ENCODE data around the gene SUN3.

DNA sequence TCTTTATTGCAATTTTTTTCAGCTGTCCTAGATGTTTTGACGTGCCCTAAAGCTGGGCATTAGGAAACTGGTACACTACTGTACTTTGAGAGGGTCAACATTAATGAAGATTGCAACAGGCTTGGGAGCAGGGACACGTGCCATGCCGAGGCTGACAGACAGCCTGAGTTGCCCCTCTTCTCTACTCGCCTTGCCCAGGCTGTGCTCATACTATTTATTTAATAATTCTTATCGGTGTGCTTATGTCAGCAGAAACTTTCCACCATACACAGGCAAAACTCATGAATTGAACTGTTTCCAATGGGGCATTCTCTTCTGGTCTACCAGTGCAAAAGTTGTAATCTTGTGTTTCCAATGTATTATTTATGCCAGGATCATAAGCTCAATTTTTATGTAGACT is 30.8 kb upstream of the SUN3 start:
- TF ChIP-seq, protein P1, sequence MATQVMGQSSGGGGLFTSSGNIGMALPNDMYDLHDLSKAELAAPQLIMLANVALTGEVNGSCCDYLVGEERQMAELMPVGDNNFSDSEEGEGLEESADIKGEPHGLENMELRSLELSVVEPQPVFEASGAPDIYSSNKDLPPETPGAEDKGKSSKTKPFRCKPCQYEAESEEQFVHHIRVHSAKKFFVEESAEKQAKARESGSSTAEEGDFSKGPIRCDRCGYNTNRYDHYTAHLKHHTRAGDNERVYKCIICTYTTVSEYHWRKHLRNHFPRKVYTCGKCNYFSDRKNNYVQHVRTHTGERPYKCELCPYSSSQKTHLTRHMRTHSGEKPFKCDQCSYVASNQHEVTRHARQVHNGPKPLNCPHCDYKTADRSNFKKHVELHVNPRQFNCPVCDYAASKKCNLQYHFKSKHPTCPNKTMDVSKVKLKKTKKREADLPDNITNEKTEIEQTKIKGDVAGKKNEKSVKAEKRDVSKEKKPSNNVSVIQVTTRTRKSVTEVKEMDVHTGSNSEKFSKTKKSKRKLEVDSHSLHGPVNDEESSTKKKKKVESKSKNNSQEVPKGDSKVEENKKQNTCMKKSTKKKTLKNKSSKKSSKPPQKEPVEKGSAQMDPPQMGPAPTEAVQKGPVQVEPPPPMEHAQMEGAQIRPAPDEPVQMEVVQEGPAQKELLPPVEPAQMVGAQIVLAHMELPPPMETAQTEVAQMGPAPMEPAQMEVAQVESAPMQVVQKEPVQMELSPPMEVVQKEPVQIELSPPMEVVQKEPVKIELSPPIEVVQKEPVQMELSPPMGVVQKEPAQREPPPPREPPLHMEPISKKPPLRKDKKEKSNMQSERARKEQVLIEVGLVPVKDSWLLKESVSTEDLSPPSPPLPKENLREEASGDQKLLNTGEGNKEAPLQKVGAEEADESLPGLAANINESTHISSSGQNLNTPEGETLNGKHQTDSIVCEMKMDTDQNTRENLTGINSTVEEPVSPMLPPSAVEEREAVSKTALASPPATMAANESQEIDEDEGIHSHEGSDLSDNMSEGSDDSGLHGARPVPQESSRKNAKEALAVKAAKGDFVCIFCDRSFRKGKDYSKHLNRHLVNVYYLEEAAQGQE (IDR thresholded peaks at IDR 0.05; ENCODE audit: insufficient read depth in 1 of 2, low read depth in 2 of 2, low read length in 2 of 2), result no peak
- TF ChIP-seq SIN3A (IDR thresholded peaks at IDR 0.05; ENCODE audit: borderline replicate concordance, insufficient read depth, low read length) (no peak), POLR2AphosphoS5 (IDR thresholded peaks at IDR 0.05; ENCODE audit: low read depth, low read length) (no peak), TAF1 (IDR thresholded peaks at IDR 0.05; ENCODE audit: borderline replicate concordance, insufficient read depth, low read length) (no peak), FOXP2 (optimal IDR thresholded peaks at IDR 0.05; ENCODE audit: borderline replicate concordance, extremely low read depth, extremely low read length, insufficient read depth) (no peak)

Measured in PFSK-1 (cell line).